RWPE2 (cell line): ENCODE data around the gene TMEM128.

Experiments
- ATAC-seq: fragments of 200-7000 bp; cut with Tn5 transposase; 3 replicates; pipeline ENCODE4 v1.9.1; 2021; ENCODE audit warnings: low read depth
- DNase-seq: peaks from one replicate; pipeline ENCODE4 v3.0.0-alpha.2; 2020; ENCODE audit warnings: low spot score
- H3K27ac ChIP-seq: fragments of 450-650 bp; 2 replicates; pipeline ENCODE4 v1.5.1; 2017; ENCODE audit warnings: mild to moderate bottlenecking; ENCODE audit not compliant: poor library complexity, severe bottlenecking
- H3K27me3 ChIP-seq: fragments of 250-450 bp; sonication (Bioruptor Pico); 2 replicates; pipeline ENCODE4 v1.5.1; 2021; ENCODE audit warnings: mild to moderate bottlenecking, moderate library complexity; ENCODE audit not compliant: insufficient read depth, poor library complexity, severe bottlenecking
- H3K36me3 ChIP-seq: fragments of 250-450 bp; sonication (Bioruptor Pico); 2 replicates; pipeline ENCODE4 v1.5.1; 2020; ENCODE audit warnings: low read depth, mild to moderate bottlenecking, moderate library complexity
- H3K4me1 ChIP-seq: fragments of 250-450 bp; sonication (Bioruptor Pico); 2 replicates; pipeline ENCODE4 v1.5.1; 2021; ENCODE audit warnings: mild to moderate bottlenecking, moderate library complexity; ENCODE audit not compliant: insufficient read depth, poor library complexity, severe bottlenecking
- H3K4me3 ChIP-seq: fragments of 250-450 bp; sonication (Bioruptor Pico); 2 replicates; pipeline ENCODE4 v1.5.1; 2021; ENCODE audit warnings: mild to moderate bottlenecking, moderate library complexity; ENCODE audit not compliant: severe bottlenecking
- H3K9me3 ChIP-seq: fragments of 250-450 bp; sonication (Bioruptor Pico); 2 replicates; pipeline ENCODE4 v1.5.1; 2021; ENCODE audit warnings: mild to moderate bottlenecking, moderate library complexity; ENCODE audit not compliant: severe bottlenecking
- TF ChIP-seq, protein P1 (sequence below): fragments of 450-650 bp; IDR thresholded peaks from one replicate; pipeline ENCODE4 v1.5.1; 2017; ENCODE audit warnings: mild to moderate bottlenecking, moderate library complexity; ENCODE audit not compliant: poor library complexity, severe bottlenecking

TMEM128 gene

GRCh38 chr4:4248029-4248884, at the start of gene TMEM128:
TMEM128 (minus strand) TSS chr4:4248223; CDS start chr4:4248202, 21 bp downstream.
- peaks cover under 1% of the 10 kb centered on the region for H3K27me3 ChIP-seq
- H3K27ac ChIP-seq, result peak within 1 kb of the TSS; percentile 45
- ATAC-seq, result peak; percentile 93
- peak; percentile 89 for DNase-seq
- TF ChIP-seq, protein P1, sequence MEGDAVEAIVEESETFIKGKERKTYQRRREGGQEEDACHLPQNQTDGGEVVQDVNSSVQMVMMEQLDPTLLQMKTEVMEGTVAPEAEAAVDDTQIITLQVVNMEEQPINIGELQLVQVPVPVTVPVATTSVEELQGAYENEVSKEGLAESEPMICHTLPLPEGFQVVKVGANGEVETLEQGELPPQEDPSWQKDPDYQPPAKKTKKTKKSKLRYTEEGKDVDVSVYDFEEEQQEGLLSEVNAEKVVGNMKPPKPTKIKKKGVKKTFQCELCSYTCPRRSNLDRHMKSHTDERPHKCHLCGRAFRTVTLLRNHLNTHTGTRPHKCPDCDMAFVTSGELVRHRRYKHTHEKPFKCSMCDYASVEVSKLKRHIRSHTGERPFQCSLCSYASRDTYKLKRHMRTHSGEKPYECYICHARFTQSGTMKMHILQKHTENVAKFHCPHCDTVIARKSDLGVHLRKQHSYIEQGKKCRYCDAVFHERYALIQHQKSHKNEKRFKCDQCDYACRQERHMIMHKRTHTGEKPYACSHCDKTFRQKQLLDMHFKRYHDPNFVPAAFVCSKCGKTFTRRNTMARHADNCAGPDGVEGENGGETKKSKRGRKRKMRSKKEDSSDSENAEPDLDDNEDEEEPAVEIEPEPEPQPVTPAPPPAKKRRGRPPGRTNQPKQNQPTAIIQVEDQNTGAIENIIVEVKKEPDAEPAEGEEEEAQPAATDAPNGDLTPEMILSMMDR, result peak; percentile 26
- peaks cover 5% of the 10 kb centered on the region for H3K4me1 ChIP-seq
- no peaks in the 10 kb centered on the region for H3K9me3 ChIP-seq
- peaks cover 31% of the 10 kb centered on the region for H3K36me3 ChIP-seq
- H3K4me3 ChIP-seq, result peak within 1 kb of the TSS; percentile 79

GRCh38 chr4:4296283-4296846, 48.3 kb upstream of the TMEM128 start:
- TF ChIP-seq, protein P1, result no peak
- ATAC-seq (no peak), DNase-seq (no peak)
- peaks cover 7% of the 10 kb centered on the region for H3K36me3 ChIP-seq
- H3K4me1 ChIP-seq, result peaks cover 2% of the 10 kb centered on the region
- no peaks in the 10 kb centered on the region for H3K9me3 ChIP-seq
- H3K27ac ChIP-seq, result no peak overlapping the region
- no peaks in the 10 kb centered on the region for H3K27me3 ChIP-seq
- no peak overlapping the region for H3K4me3 ChIP-seq

DNA sequence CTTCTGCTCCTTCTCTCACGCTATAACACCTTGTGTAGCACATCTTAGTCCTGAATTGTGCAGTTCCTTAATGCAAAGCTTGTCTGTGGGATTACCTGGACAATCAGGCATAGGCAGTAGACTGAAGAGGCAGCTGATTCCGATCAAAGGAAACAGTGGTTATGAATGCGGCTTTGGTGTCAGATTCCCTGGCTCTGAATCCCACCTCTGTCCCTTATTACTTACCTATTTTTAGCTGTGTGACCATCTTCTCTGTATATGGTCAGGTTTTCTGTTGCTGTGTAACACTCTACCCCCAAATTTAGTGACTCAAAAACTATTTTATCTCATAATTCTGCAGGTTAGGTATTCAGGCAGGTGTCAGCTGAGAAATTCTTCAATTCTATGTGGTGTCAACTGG, 45.3 kb upstream of the TMEM128 start:
- TF ChIP-seq, protein P1, result no peak
- Histone ChIP-seq H3K9me3 (no peaks in the 10 kb centered on the region), H3K27ac (no peak overlapping the region), H3K27me3 (no peaks in the 10 kb centered on the region), H3K36me3 (no peaks in the 10 kb centered on the region), H3K4me3 (no peak overlapping the region), H3K4me1 (peaks cover 6% of the 10 kb centered on the region)
- DNase-seq (no peak), ATAC-seq (no peak)

DNA sequence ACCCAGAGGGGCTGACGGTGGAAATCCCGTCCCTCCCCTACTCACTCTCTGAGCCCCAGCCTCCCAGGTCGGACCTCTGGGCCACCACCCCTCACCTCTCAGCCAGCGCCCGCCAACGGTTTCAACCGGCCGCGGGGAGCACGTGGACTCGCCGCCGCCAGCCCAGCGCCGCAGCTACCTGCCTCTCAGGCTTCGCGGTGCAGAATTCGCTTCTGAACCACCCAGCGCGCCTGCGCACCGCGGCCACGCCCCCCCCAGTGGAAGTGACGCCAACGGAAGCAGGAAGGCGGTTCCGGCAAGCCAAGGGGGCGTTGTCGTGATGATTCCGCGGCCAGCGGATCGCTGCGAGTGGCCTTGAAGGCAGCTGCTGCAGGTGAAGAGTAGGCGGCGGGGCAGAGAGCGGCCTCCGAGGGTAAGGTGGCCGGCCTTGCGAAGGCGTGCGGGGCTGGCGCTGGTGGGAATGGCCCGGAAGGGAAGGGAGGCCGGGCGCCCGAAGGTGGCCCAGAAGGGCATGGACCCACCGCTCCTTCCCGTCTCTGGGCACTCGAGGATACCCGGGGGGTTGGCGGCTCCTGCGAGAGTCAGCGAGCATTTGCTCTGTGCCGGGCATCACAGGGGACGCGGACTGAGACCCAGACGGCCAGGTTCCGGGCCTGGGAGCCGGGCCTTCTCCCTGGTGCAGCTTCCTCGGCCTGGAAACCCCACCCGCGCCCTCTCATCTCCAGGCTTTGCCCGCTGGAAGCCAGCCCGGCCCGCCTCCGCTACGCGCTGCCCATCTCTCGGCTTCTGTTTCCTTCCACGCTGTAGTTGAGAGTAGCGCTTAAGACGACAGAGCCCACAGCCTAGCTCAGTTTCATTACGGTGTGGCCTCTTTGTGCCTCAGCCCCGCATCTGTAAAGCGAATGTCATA, 42.2 kb upstream of the TMEM128 start, which contains the start of the genes LYAR and ZBTB49:
Gene LYAR (minus strand): TSS at position 214 of the 910 bp plus-strand sequence. CDS start 6,412 bp downstream, outside the sequence.
Gene ZBTB49 (plus strand): TSS at position 311 of the 910 bp plus-strand sequence. CDS start 9,695 bp downstream, outside the sequence.
- DNase-seq (peak; percentile 88), ATAC-seq (peak; percentile 82)

More for the DNA sequence above, 42.2 kb upstream of the TMEM128 start, which contains the start of the genes LYAR and ZBTB49:
- H3K4me3 ChIP-seq, result peak within 1 kb of the TSS; percentile 65
- H3K27me3 ChIP-seq, result no peaks in the 10 kb centered on the region
- peaks cover 12% of the 10 kb centered on the region for H3K36me3 ChIP-seq
- no peaks in the 10 kb centered on the region for H3K9me3 ChIP-seq
- peaks cover 10% of the 10 kb centered on the region for H3K4me1 ChIP-seq
- TF ChIP-seq, protein P1, result no peak
- H3K27ac ChIP-seq, result no peak within 1 kb of the TSS
